Measurements from ENCODE around the gene PRKCZ. TPM values are rescaled to one million over a fixed set of nuclear protein-coding genes. Genes with fewer than 3 reads are reported as not detected.

Gene PRKCZ
- total and polyA plus RNA-seq, 9 of the 15 experiments (the other 6 are each of a cell fraction or from before 2014, with no cell fraction given), result 0.07 to 3.1 (median 1.3) TPM

DNA sequence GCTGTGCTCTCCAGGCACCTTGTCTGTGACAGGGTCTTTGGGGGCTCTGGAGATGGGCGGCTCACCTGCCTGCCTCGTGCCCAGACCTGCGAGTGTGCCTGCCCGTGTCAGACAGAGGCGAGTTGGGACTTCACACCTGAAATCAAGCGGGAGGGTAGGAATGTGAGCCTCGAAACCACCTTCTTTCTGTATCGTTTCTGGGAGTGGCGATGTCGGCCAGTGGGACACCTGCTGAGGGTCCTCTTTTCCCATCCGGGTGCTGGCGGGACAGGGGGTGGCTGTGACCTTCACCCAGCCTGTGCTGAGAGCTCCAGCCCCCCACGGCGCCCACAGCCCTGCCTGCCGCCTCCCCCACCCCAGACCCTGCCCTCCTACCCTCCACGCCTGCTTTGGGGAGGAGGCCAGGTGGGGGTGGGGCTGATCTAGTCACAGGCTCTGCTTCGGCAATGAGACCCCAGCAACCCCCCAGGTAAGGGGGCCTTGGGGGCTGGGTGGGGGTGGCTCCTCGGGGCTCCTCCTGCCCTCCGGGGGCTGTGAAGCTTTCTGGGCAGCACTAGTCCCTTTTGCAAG is 160.0 kb downstream of the PRKCZ start (continued):
- TF ChIP-seq ID3 (CRISPR knock-in tag; IDR thresholded peaks at IDR 0.05) (no peak), ID3 (tag; IDR thresholded peaks at IDR 0.05) (no peak), PREB (CRISPR knock-in tag; IDR thresholded peaks at IDR 0.05) (no peak), CBFA2T2 (conservative IDR thresholded peaks at IDR 0.05) (no peak), DPF2 (IDR thresholded peaks at IDR 0.05) (no peak), TOE1 (IDR thresholded peaks at IDR 0.05; ENCODE audit: borderline replicate concordance) (no peak), TOE1 (CRISPR knock-in tag; IDR thresholded peaks at IDR 0.05; ENCODE audit: borderline replicate concordance, low read depth) (no peak), PHB (CRISPR knock-in tag; IDR thresholded peaks at IDR 0.05) (no peak), SRSF9 (IDR thresholded peaks at IDR 0.05; ENCODE audit: borderline replicate concordance, low read depth, low read length) (no peak)

- ATAC-seq (no peak), FAIRE-seq (no peak), DNase-seq (ENCODE audit: extremely low read depth in 1 of 4, low spot score in 3 of 4) (no peak)
- peaks cover 33 to 89% of the 10 kb centered on the region in 2 experiments for H3K4me1 ChIP-seq (replicated peaks in 1 of 2; ENCODE audit: control insufficient read depth in 2 of 2, insufficient read depth in 2 of 2, low read length in 2 of 2)
- no peaks in the 10 kb centered on the region for H3K79me2 ChIP-seq (ENCODE audit: control insufficient read depth, insufficient read depth, low read length)
- H3K4me3 ChIP-seq, result no peak overlapping the region
- intact Hi-C loops (cut with micrococcal nuclease) (no loop called here), in situ Hi-C loops (cut with MboI) (no loop called here)
- ChIA-PET POLR2A (interaction anchor here (0.8 to 1.2 kb wide), 2 partner anchors 17 to 20 kb away, joined by 3 to 5 read pairs; no protein-coding TSS in a partner anchor), CTCF (ENCODE audit: low intra/inter-chr PET ratio) (no interaction called here)
- H3K27ac ChIP-seq (ENCODE audit: extremely low read depth, low read depth, low read length), result no peak overlapping the region
- H3K27me3 ChIP-seq (ENCODE audit: control insufficient read depth in 2 of 2, insufficient read depth in 2 of 2, low read length in 2 of 2), result no peaks in the 10 kb centered on the region
- BruUV-seq (replicated peaks), result no TSS peak
- 60% methylated on average over 13 of the region's 13 CpGs for WGBS (ENCODE audit: insufficient coverage, low coverage, missing lambda C conversion rate)
- H3K4me2 ChIP-seq (ENCODE audit: insufficient read depth, low read length), result no peak overlapping the region
- H3K9ac ChIP-seq (ENCODE audit: insufficient read depth in 1 of 2, low read depth in 2 of 2, low read length in 2 of 2), result peak overlapping the region in 1 of 2 experiments; percentile 71; a peak in 2 of 4 replicates
- H3K9me3 ChIP-seq (replicated peaks; ENCODE audit: control insufficient read depth, insufficient read depth, low read depth, low read length), result no peaks in the 10 kb centered on the region
- no peaks in the 10 kb centered on the region for H3K36me3 ChIP-seq (ENCODE audit: control insufficient read depth, insufficient read depth, low read length)
- H3K9me1 ChIP-seq (ENCODE audit: control insufficient read depth, insufficient read depth, low read length), result no peaks in the 10 kb centered on the region
- no peaks in the 10 kb centered on the region for H4K20me1 ChIP-seq (replicated peaks; ENCODE audit: control insufficient read depth, insufficient read depth, low read length)
- H2AFZ ChIP-seq (ENCODE audit: low read depth, low read length), result no peak overlapping the region
- TF ChIP-seq ZNF431 (CRISPR knock-in tag; IDR thresholded peaks at IDR 0.05) (no peak), POLR2G (IDR thresholded peaks at IDR 0.05; ENCODE audit: low read depth, low read length) (peak; percentile 52; the same call in 1 of the 2 replicates), CREM (IDR thresholded peaks at IDR 0.05; ENCODE audit: low read depth) (no peak)
- TF ChIP-seq, protein P1, sequence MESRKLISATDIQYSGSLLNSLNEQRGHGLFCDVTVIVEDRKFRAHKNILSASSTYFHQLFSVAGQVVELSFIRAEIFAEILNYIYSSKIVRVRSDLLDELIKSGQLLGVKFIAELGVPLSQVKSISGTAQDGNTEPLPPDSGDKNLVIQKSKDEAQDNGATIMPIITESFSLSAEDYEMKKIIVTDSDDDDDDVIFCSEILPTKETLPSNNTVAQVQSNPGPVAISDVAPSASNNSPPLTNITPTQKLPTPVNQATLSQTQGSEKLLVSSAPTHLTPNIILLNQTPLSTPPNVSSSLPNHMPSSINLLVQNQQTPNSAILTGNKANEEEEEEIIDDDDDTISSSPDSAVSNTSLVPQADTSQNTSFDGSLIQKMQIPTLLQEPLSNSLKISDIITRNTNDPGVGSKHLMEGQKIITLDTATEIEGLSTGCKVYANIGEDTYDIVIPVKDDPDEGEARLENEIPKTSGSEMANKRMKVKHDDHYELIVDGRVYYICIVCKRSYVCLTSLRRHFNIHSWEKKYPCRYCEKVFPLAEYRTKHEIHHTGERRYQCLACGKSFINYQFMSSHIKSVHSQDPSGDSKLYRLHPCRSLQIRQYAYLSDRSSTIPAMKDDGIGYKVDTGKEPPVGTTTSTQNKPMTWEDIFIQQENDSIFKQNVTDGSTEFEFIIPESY (CRISPR knock-in tag; IDR thresholded peaks at IDR 0.05), result peak; percentile 17; the same call in 1 of the 2 replicates
These were observed 160.6 kb downstream of the PRKCZ start for GRCh38 chr1:2210786-2211185.
